Loucy (cell line): ENCODE data around the gene EMILIN3.

Experiments used
- CTCF ChIP-seq: fragments of 200-600 bp; sonication (generic); conservative IDR thresholded peaks from 2 replicates; pipeline ENCODE4 v1.5.1; 2014; ENCODE audit warnings: mild to moderate bottlenecking, antibody characterized with exemption, low read length
- EZH2phosphoT487 ChIP-seq: fragments of 200-600 bp; IDR thresholded peaks from 2 replicates; pipeline ENCODE4 v1.6.1; 2018; ENCODE audit warnings: antibody characterized with exemption, mild to moderate bottlenecking, moderate library complexity, borderline replicate concordance

GRCh38 chr20:41359541-41360011 is 7.0 kb downstream of the EMILIN3 start:
- TF ChIP-seq CTCF = no peak
- no peak for TF ChIP-seq EZH2phosphoT487
